Measurements from ENCODE around the gene KIF24. TPM values are rescaled to one million over a fixed set of nuclear protein-coding genes. Genes with fewer than 3 reads are reported as not detected.

The KIF24 gene
- total RNA-seq, 4 donors from 2014 or later = 0.37 to 6.8 (median 1.1) TPM

DNA sequence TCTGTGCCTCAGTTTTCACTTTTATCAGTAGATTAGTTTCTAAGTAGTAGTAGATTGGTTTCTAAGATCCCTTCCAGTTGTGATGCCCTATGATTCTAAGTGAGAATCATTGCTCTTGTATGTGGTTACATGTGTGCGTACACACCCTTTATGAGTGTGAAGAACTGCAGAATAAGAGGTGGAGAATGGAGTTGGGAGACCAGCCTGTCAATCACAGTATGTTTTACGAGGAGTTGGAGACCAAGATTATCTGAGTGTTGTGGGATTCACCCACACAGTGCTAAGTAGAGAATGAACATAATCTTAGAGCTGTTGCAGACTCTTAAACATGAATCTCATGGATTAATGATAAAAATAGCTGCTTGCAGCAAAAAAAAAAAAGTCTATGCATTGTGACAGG is 37.6 kb downstream of the KIF24 start:
- Histone ChIP-seq H3K4me1 (no peaks in the 10 kb centered on the region), H3K9me3 (no peaks in the 10 kb centered on the region), H3K27me3 (no peaks in the 10 kb centered on the region), H3K36me3 (no peaks in the 10 kb centered on the region), H3K27ac (no peak overlapping the region), H3K4me3 (no peak overlapping the region)
- in situ Hi-C loops (cut with MboI; ENCODE audit: low pct_ligation_motif_present in 1 of 4, low pct_unique_long_range_greater_than_20kb in 1 of 4, low sequenced_read_pairs in 3 of 4) = no loop called here
- intact Hi-C loops (cut with DNase I; ENCODE audit: low total_unique reads) = no loop called here
- no peak for DNase-seq
- 90 to 100% methylated on average over 2 of the region's 2 CpGs for WGBS, 2 donors (ENCODE audit: low coverage in 1 of 2)
- TF ChIP-seq POLR2AphosphoS5 (IDR thresholded peaks at IDR 0.05) (no peak), POLR2A (IDR thresholded peaks at IDR 0.05) (no peak), EP300 (IDR thresholded peaks at IDR 0.05; ENCODE audit: low read depth) (no peak)
- TF ChIP-seq, protein P1, sequence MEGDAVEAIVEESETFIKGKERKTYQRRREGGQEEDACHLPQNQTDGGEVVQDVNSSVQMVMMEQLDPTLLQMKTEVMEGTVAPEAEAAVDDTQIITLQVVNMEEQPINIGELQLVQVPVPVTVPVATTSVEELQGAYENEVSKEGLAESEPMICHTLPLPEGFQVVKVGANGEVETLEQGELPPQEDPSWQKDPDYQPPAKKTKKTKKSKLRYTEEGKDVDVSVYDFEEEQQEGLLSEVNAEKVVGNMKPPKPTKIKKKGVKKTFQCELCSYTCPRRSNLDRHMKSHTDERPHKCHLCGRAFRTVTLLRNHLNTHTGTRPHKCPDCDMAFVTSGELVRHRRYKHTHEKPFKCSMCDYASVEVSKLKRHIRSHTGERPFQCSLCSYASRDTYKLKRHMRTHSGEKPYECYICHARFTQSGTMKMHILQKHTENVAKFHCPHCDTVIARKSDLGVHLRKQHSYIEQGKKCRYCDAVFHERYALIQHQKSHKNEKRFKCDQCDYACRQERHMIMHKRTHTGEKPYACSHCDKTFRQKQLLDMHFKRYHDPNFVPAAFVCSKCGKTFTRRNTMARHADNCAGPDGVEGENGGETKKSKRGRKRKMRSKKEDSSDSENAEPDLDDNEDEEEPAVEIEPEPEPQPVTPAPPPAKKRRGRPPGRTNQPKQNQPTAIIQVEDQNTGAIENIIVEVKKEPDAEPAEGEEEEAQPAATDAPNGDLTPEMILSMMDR (IDR thresholded peaks at IDR 0.05) = no peak

DNA sequence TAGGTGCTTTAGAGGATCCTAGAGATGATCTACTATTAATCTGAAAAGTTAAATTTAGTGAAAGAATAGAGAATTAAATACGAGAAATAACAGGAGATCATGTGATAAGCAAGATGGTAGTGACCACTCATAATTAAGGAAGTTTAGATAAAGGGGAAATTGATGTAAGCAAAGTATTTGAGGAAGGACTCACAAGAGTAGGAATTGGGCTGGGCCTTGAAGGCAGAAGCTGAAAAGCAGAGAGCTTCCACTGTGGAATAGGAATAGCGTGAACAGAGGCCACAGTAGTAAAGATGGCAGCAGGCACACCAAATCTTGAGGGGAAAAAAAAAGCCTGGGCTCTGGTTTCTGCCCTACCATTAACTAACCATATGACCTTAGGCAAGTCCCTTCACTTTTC is 38.0 kb downstream of the KIF24 start:
- no peaks in the 10 kb centered on the region for H3K4me1 ChIP-seq
- 79 to 80% methylated on average over 2 of the region's 2 CpGs for WGBS, 2 donors (ENCODE audit: low coverage in 1 of 2)
- H3K9me3 ChIP-seq = no peaks in the 10 kb centered on the region
- H3K27me3 ChIP-seq = no peaks in the 10 kb centered on the region
- no peak for DNase-seq
- no peaks in the 10 kb centered on the region for H3K36me3 ChIP-seq
- in situ Hi-C loops (cut with MboI; ENCODE audit: low pct_ligation_motif_present in 1 of 4, low pct_unique_long_range_greater_than_20kb in 1 of 4, low sequenced_read_pairs in 3 of 4) (no loop called here), intact Hi-C loops (cut with DNase I; ENCODE audit: low total_unique reads) (no loop called here)
- TF ChIP-seq, protein P1 (IDR thresholded peaks at IDR 0.05) = no peak
- no peak for TF ChIP-seq POLR2A (IDR thresholded peaks at IDR 0.05)
- TF ChIP-seq POLR2AphosphoS5 (IDR thresholded peaks at IDR 0.05) = no peak
- no peak for TF ChIP-seq EP300 (IDR thresholded peaks at IDR 0.05; ENCODE audit: low read depth)
- H3K4me3 ChIP-seq = no peak overlapping the region
- no peak overlapping the region for H3K27ac ChIP-seq

DNA sequence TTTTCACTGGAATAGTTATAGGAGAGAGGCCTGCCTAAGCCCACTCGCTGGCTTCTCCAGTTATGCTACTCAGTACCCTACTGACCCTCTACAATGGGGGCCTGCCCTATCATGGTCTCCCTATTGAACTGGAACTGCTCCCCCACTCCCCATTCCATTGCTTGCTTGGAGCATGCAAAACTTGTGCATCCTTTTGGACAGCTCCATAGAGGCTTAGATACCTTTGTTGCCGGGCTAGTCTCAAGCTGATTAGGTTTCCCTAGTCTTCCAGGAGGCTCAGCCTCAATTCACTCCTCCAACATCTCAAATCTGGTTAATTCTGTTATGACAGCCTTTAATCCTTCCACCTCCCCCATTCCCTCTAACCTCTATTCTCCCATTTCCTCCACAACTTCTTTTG is 39.9 kb downstream of the KIF24 start:
- in situ Hi-C loops (cut with MboI; ENCODE audit: low pct_ligation_motif_present in 1 of 4, low pct_unique_long_range_greater_than_20kb in 1 of 4, low sequenced_read_pairs in 3 of 4) = no loop called here
- Histone ChIP-seq H3K9me3 (no peaks in the 10 kb centered on the region), H3K27ac (no peak overlapping the region), H3K36me3 (no peaks in the 10 kb centered on the region), H3K27me3 (no peaks in the 10 kb centered on the region), H3K4me3 (no peak overlapping the region), H3K4me1 (no peaks in the 10 kb centered on the region)
- TF ChIP-seq POLR2A (IDR thresholded peaks at IDR 0.05) = no peak
- TF ChIP-seq POLR2AphosphoS5 (IDR thresholded peaks at IDR 0.05) = no peak
- TF ChIP-seq EP300 (IDR thresholded peaks at IDR 0.05; ENCODE audit: low read depth) = no peak
- TF ChIP-seq, protein P1 (IDR thresholded peaks at IDR 0.05) = no peak
- DNase-seq = no peak
- 95 to 100% methylated on average over 2 of the region's 2 CpGs for WGBS, 2 donors (ENCODE audit: low coverage in 1 of 2)
- intact Hi-C loops (cut with DNase I; ENCODE audit: low total_unique reads) = no loop called here

DNA sequence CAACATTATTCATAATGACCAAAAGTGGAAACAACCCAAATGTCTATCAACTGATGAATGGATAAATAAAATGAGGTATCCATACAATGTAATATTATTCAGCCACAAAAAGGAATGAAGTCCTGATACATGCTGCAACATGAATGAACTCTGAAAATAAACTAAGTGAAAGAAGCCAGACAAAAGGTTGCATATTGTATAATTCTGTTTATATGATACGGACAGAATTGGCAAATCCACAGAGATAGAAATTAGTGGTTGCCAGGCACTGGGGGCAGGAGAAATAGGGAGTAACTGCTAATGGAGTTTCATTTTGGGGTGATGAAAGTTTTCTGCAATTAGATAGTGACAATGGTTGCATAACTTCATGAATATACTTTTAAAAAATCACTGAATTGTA is 47.0 kb downstream of the KIF24 start:
- no peak overlapping the region for H3K4me3 ChIP-seq
- no peaks in the 10 kb centered on the region for H3K27me3 ChIP-seq
- H3K4me1 ChIP-seq = no peaks in the 10 kb centered on the region
- in situ Hi-C loops (cut with MboI; ENCODE audit: low pct_ligation_motif_present in 1 of 4, low pct_unique_long_range_greater_than_20kb in 1 of 4, low sequenced_read_pairs in 3 of 4) = no loop called here
- H3K36me3 ChIP-seq = no peaks in the 10 kb centered on the region
- TF ChIP-seq POLR2AphosphoS5 (IDR thresholded peaks at IDR 0.05) (no peak), POLR2A (IDR thresholded peaks at IDR 0.05) (no peak), EP300 (IDR thresholded peaks at IDR 0.05; ENCODE audit: low read depth) (no peak)
- TF ChIP-seq, protein P1 (IDR thresholded peaks at IDR 0.05) = no peak
- no peak for DNase-seq
- WGBS, 2 donors (ENCODE audit: low coverage in 1 of 2) = 77 to 89% methylated on average over 1 of the region's 1 CpG
- H3K9me3 ChIP-seq = no peaks in the 10 kb centered on the region
- intact Hi-C loops (cut with DNase I; ENCODE audit: low total_unique reads) = no loop called here
- no peak overlapping the region for H3K27ac ChIP-seq

Data from transverse colon (tissue), 4 donors.